Stimulated activated CD8-positive, alpha-beta memory T cell treated with anti-CD3 and anti-CD28 coated beads, Interleukin-7, amount 100 ng/mL, for 48 hours (primary cell): Measurements from ENCODE around the gene LRRC59.
"Not testable (repeated sequence)": the region's sequence is repeated elsewhere in the genome, so short reads cannot be mapped to it uniquely, and the experiment has no call there.

Experiments used
- DNase-seq, 2 donors: peaks; one replicate each; pipeline ENCODE4 v3.0.0-alpha.2; 2020; ENCODE audit warnings: low read depth in 1 of 2; ENCODE audit errors: extremely low read depth in 1 of 2

The LRRC59 gene

GRCh38 chr17:50424996-50425681 is 27.8 kb upstream of the LRRC59 start:
- DNase-seq: no peak

GRCh38 chr17:50424246-50424995 is 27.1 kb upstream of the LRRC59 start:
- no peak for DNase-seq

GRCh38 chr17:50423553-50424159 is 26.3 kb upstream of the LRRC59 start:
- no peak for DNase-seq

- no peak for DNase-seq
These were observed 25.4 kb upstream of the LRRC59 start for GRCh38 chr17:50422738-50423137.

GRCh38 chr17:50421308-50422051 is 24.2 kb upstream of the LRRC59 start:
- no peak for DNase-seq

GRCh38 chr17:50420419-50421112 is 23.2 kb upstream of the LRRC59 start:
- no peak for DNase-seq

GRCh38 chr17:50419577-50419976 is 22.3 kb upstream of the LRRC59 start:
- not testable (repeated sequence) for DNase-seq

- DNase-seq: no peak
These were observed 17.5 kb upstream of the LRRC59 start for GRCh38 chr17:50414808-50415207.

GRCh38 chr17:50412188-50412732 is 14.9 kb upstream of the LRRC59 start:
- no peak for DNase-seq

GRCh38 chr17:50407921-50408320 is 10.6 kb upstream of the LRRC59 start:
- no peak for DNase-seq

GRCh38 chr17:50406578-50406977 is 9.3 kb upstream of the LRRC59 start:
- DNase-seq: no peak

GRCh38 chr17:50405351-50405750 is 8.0 kb upstream of the LRRC59 start:
- DNase-seq: not testable (repeated sequence)

- not testable (repeated sequence) for DNase-seq
These were observed 2.3 kb upstream of the LRRC59 start for GRCh38 chr17:50399591-50399990.

GRCh38 chr17:50398672-50399071 is 1.3 kb upstream of the LRRC59 start:
- not testable (repeated sequence) for DNase-seq

GRCh38 chr17:50397919-50398285 is 579 bp upstream of the LRRC59 start:
- no peak for DNase-seq

- no peak for DNase-seq
These were observed 837 bp downstream of the LRRC59 start for GRCh38 chr17:50396261-50397110.

GRCh38 chr17:50394711-50395110 is 2.6 kb downstream of the LRRC59 start:
- no peak for DNase-seq

- DNase-seq: no peak
These were observed 3.6 kb downstream of the LRRC59 start for GRCh38 chr17:50393700-50394099.

GRCh38 chr17:50392621-50393020 is 4.7 kb downstream of the LRRC59 start:
- DNase-seq: no peak

GRCh38 chr17:50389534-50389933 is 7.8 kb downstream of the LRRC59 start:
- DNase-seq: no peak
